H1 (cell line): ENCODE measurements around the gene FSD1. TPM values are rescaled to one million over a fixed set of nuclear protein-coding genes. Genes with fewer than 3 reads are reported as not detected.

Experiments
- ASH2L ChIP-seq: fragments of 200-600, 300-600 bp; sonication (generic); IDR thresholded peaks from one replicate; pipeline ENCODE4 v1.7.1; 2017; ENCODE audit warnings: low read length
- CHD1 ChIP-seq: IDR thresholded peaks from 2 replicates; pipeline ENCODE4 v1.6.1; 2012; ENCODE audit warnings: low read depth, low read length, improper control_type of control experiment
- CTCF ChIP-seq, 3 experiments: IDR thresholded peaks; 1 replicate in 2 of 3; 2 replicates in 1 of 3; pipeline versions ENCODE4 v1.5.1 to v1.6.1; 2011; ENCODE audit warnings: low read length in 3 of 3, mild to moderate bottlenecking in 3 of 3, inconsistent platforms in 2 of 3, low read depth in 1 of 3, moderate library complexity in 1 of 3; ENCODE audit not compliant: insufficient read depth in 1 of 3; ENCODE audit errors: control extremely low read depth in 1 of 3
- E2F6 ChIP-seq: IDR thresholded peaks from 2 replicates; pipeline ENCODE4 v1.6.1; 2012; ENCODE audit warnings: inconsistent platforms
- GABPA ChIP-seq: IDR thresholded peaks from 2 replicates; pipeline ENCODE4 v1.6.1; 2011; ENCODE audit warnings: mild to moderate bottlenecking, low read length, moderate library complexity, borderline replicate concordance; ENCODE audit not compliant: insufficient read depth
- MAFK ChIP-seq: IDR thresholded peaks from 2 replicates; pipeline ENCODE4 v1.6.1; 2012; ENCODE audit warnings: low read depth, mild to moderate bottlenecking, improper control_type of control experiment, low read length
- NRF1 ChIP-seq: IDR thresholded peaks from 2 replicates; pipeline ENCODE4 v1.6.1; 2011; ENCODE audit warnings: mild to moderate bottlenecking, low read depth, low read length, improper control_type of control experiment
- POLR2AphosphoS5 ChIP-seq: IDR thresholded peaks from 2 replicates; pipeline ENCODE4 v1.6.1; 2011; ENCODE audit warnings: low read depth, low read length
- RAD21 ChIP-seq, 2 experiments: IDR thresholded peaks in 1 of 2; conservative IDR thresholded peaks in 1 of 2; 2 replicates each; pipeline ENCODE4 v1.6.1; 2011; ENCODE audit warnings: low read depth in 2 of 2, low read length in 2 of 2, improper control_type of control experiment in 1 of 2, inconsistent platforms in 1 of 2, mild to moderate bottlenecking in 1 of 2, moderate library complexity in 1 of 2
- RBBP5 ChIP-seq: IDR thresholded peaks from 2 replicates; pipeline ENCODE4 v1.7.1; 2012; ENCODE audit warnings: low read depth, mild to moderate bottlenecking, inconsistent platforms, low read length, moderate library complexity, borderline replicate concordance
- RFX5 ChIP-seq: IDR thresholded peaks from 2 replicates; pipeline ENCODE4 v1.6.1; 2011; ENCODE audit warnings: low read depth, low read length, improper control_type of control experiment, borderline replicate concordance
- SAP30 ChIP-seq: fragments of 300-600 bp; sonication (generic); IDR thresholded peaks from 2 replicates; pipeline ENCODE4 v1.7.1; 2012; ENCODE audit warnings: low read length, moderate library complexity, mild to moderate bottlenecking, inconsistent platforms; ENCODE audit not compliant: insufficient read depth, insufficient replicate concordance
- SIN3A ChIP-seq, 2 experiments: IDR thresholded peaks in 1 of 2; conservative IDR thresholded peaks in 1 of 2; 2 replicates each; pipeline ENCODE4 v1.6.1; 2011 to 2012; ENCODE audit warnings: low read length in 2 of 2, improper control_type of control experiment in 1 of 2, low read depth in 1 of 2, mild to moderate bottlenecking in 1 of 2
- SIX5 ChIP-seq: IDR thresholded peaks from 2 replicates; pipeline ENCODE4 v1.6.1; 2011; ENCODE audit warnings: mild to moderate bottlenecking, low read depth, low read length
- TAF1 ChIP-seq: IDR thresholded peaks from 2 replicates; pipeline ENCODE4 v1.6.1; 2011; ENCODE audit warnings: mild to moderate bottlenecking, low read depth, low read length
- TAF7 ChIP-seq: optimal IDR thresholded peaks from 2 replicates; pipeline ENCODE3; 2011; ENCODE audit warnings: low read depth, mild to moderate bottlenecking, inconsistent platforms, low read length, moderate library complexity, borderline replicate concordance
- USF2 ChIP-seq: IDR thresholded peaks from 2 replicates; pipeline ENCODE4 v1.6.1; 2011; ENCODE audit warnings: low read length, improper control_type of control experiment
- ZNF274 ChIP-seq: IDR thresholded peaks from 2 replicates; pipeline ENCODE4 v1.7.0; 2012; ENCODE audit warnings: low read length, borderline replicate concordance; ENCODE audit errors: extremely low read depth
- polyA plus RNA-seq, 7 experiments: library from polyadenylated mRNA; depleted of rRNA in 3 of 7; stranded (reverse) in 5 of 7; unstranded in 2 of 7; fragments of >200 nt in 5 of 7; fragments of 200-250 nt in 2 of 7; gene quantifications; 1 replicate in 5 of 7; 2 replicates in 1 of 7; 4 replicates in 1 of 7; pipeline versions ENCODE4 v1.2.1 to v1.2.3, GENCODE V29; 2011 to 2013; ENCODE audit warnings: missing spikeins in 2 of 7, mixed read lengths in 2 of 7
- total RNA-seq: library from RNA; stranded (reverse); fragmentation: NEBNext Ultra II Directional; extraction: Animal tissue kit (Norgen Biotek cat#: 25700); gene quantifications from 2 replicates; pipeline ENCODE4 v1.2.1, GENCODE V29; 2021

Gene FSD1
- total and polyA plus RNA-seq, 2 of the 8 experiments (the other 6 are each of a cell fraction or from before 2014, with no cell fraction given): 58.8 to 181 TPM

GRCh38 chr19:4338441-4339355 lies 34.3 kb downstream of the FSD1 start, which contains the start of gene STAP2 (continued):
- no peak for TF ChIP-seq TAF7
- no peak for TF ChIP-seq SIX5
- TF ChIP-seq CTCF (IDR thresholded peaks at IDR 0.05; ENCODE audit: control extremely low read depth in 1 of 3, insufficient read depth in 1 of 3, low read depth in 1 of 3, low read length in 3 of 3): no peak
- no peak for TF ChIP-seq E2F6
- no peak for TF ChIP-seq CHD1
- TF ChIP-seq POLR2AphosphoS5: no peak
- no peak for TF ChIP-seq GABPA
- no peak for TF ChIP-seq NRF1
- no peak for TF ChIP-seq ZNF274
- no peak for TF ChIP-seq RFX5
- TF ChIP-seq USF2: no peak
- no peak for TF ChIP-seq ASH2L
- no peak for TF ChIP-seq MAFK
- TF ChIP-seq RAD21 (IDR thresholded peaks at IDR 0.05 in 1 of 2, conservative IDR thresholded peaks at IDR 0.05 in 1 of 2; ENCODE audit: low read depth in 2 of 2, low read length in 2 of 2): no peak
- no peak for TF ChIP-seq SAP30
- 0 out of 2 replicates have a peak, but pooled peaks have one; percentile 10 for TF ChIP-seq TAF1
- 0 out of 4 replicates have a peak, but pooled peaks of 1 of the 2 experiments have one; percentile 8 for TF ChIP-seq SIN3A (conservative IDR thresholded peaks at IDR 0.05 in 1 of 2, IDR thresholded peaks at IDR 0.05 in 1 of 2; ENCODE audit: low read depth in 1 of 2, low read length in 2 of 2)
- no peak for TF ChIP-seq RBBP5
